IMR-90 (cell line): ENCODE data around the gene RERE. TPM values are rescaled to one million over a fixed set of nuclear protein-coding genes. Genes with fewer than 3 reads are reported as not detected.

ENCODE experiments used
- ATAC-seq: fragments of 200-7000 bp; cut with Tn5 transposase; 2 replicates; pipeline ENCODE4 v1.9.1; 2020; ENCODE audit warnings: low read depth, mild to moderate bottlenecking, moderate library complexity
- BruUV-seq: library from RNA; stranded (reverse); fragments of 400-500 nt; replicated peaks from 2 replicates; lab custom pipeline; 2021; lab: Mats Ljungman, UMichigan
- CTCF ChIA-PET: fragments of 300-600 bp; formaldehyde crosslinking; extraction: SDS; loops from one replicate; lab custom pipeline; 2021; ENCODE audit warnings: antibody characterized with exemption; lab: Yijun Ruan, JAX
- POLR2A ChIA-PET: fragments of 300-600 bp; sonication (Branson Sonifier 250); formaldehyde crosslinking; loops from one replicate; lab custom pipeline; 2022; ENCODE audit warnings: antibody characterized with exemption; ENCODE audit not compliant: unreplicated experiment; lab: Charles Lee
- DNase-seq: peaks from one replicate; pipeline ENCODE4 v3.0.0; 2013
- H2AFZ ChIP-seq: replicated peaks from 2 replicates; pipeline ENCODE3; 2013; ENCODE audit warnings: low read length, mild to moderate bottlenecking; ENCODE audit not compliant: poor library complexity
- H2AK5ac ChIP-seq: 2 replicates; pipeline ENCODE4 v1.6.1; 2013; ENCODE audit warnings: low read depth, low read length, inconsistent platforms
- H2AK9ac ChIP-seq: replicated peaks from 2 replicates; pipeline ENCODE3; 2013; ENCODE audit warnings: mild to moderate bottlenecking, low read depth, low read length, moderate library complexity; ENCODE audit not compliant: poor library complexity
- H2BK120ac ChIP-seq: 2 replicates; pipeline ENCODE4 v1.6.1; 2013; ENCODE audit warnings: low read depth, low read length, inconsistent platforms
- H2BK15ac ChIP-seq: 3 replicates; pipeline ENCODE4 v1.6.1; 2013; ENCODE audit warnings: low read depth, low read length, inconsistent platforms
- H2BK20ac ChIP-seq: 2 replicates; pipeline ENCODE4 v1.6.1; 2013; ENCODE audit warnings: low read depth, mild to moderate bottlenecking, inconsistent platforms, low read length, moderate library complexity
- H2BK5ac ChIP-seq: 2 replicates; pipeline ENCODE4 v1.6.1; 2013; ENCODE audit warnings: mild to moderate bottlenecking, low read depth, low read length, inconsistent platforms; ENCODE audit not compliant: poor library complexity, severe bottlenecking
- H3K14ac ChIP-seq: replicated peaks from 2 replicates; pipeline ENCODE4 v1.6.1; 2013; ENCODE audit warnings: low read depth, low read length, inconsistent platforms
- H3K18ac ChIP-seq: 2 replicates; pipeline ENCODE4 v1.6.1; 2013; ENCODE audit warnings: low read depth, low read length, control low read depth
- H3K23ac ChIP-seq: 2 replicates; pipeline ENCODE4 v1.6.1; 2013; ENCODE audit warnings: low read depth, low read length, inconsistent platforms
- H3K27ac ChIP-seq: 2 replicates; pipeline ENCODE4 v1.5.1; 2013; ENCODE audit warnings: mild to moderate bottlenecking, control low read depth, low read length; ENCODE audit not compliant: insufficient read depth
- H3K27me3 ChIP-seq: 2 replicates; pipeline ENCODE4 v1.6.1; 2013; ENCODE audit warnings: low read length; ENCODE audit not compliant: control insufficient read depth, insufficient read depth
- H3K36me3 ChIP-seq: 2 replicates; pipeline ENCODE4 v1.6.1; 2013; ENCODE audit warnings: low read length, mixed read lengths; ENCODE audit not compliant: control insufficient read depth, insufficient read depth
- H3K4ac ChIP-seq: 2 replicates; pipeline ENCODE4 v1.6.1; 2013; ENCODE audit warnings: low read depth, low read length, inconsistent platforms
- H3K4me1 ChIP-seq: 2 replicates; pipeline ENCODE4 v1.6.1; 2013; ENCODE audit warnings: low read length, mixed read lengths; ENCODE audit not compliant: control insufficient read depth, insufficient read depth
- H3K4me2 ChIP-seq: 2 replicates; pipeline ENCODE4 v1.6.1; 2013; ENCODE audit warnings: low read depth, mild to moderate bottlenecking, control low read depth, low read length, moderate library complexity
- H3K4me3 ChIP-seq: 2 replicates; pipeline ENCODE4 v1.5.1; 2013; ENCODE audit warnings: low read depth, mild to moderate bottlenecking, control low read depth, low read length, moderate library complexity; ENCODE audit not compliant: insufficient read depth
- H3K56ac ChIP-seq: 2 replicates; pipeline ENCODE4 v1.6.1; 2013; ENCODE audit warnings: low read length, inconsistent platforms; ENCODE audit not compliant: insufficient read depth; ENCODE audit errors: extremely low read depth
- H3K79me1 ChIP-seq, 2 experiments: 2 replicates each; pipeline ENCODE4 v1.6.1; 2013; ENCODE audit warnings: low read length in 2 of 2, inconsistent platforms in 1 of 2, low read depth in 1 of 2
- H3K9ac ChIP-seq: 2 replicates; pipeline ENCODE4 v1.6.1; 2013; ENCODE audit warnings: low read depth, low read length, control low read depth
- H3K9me1 ChIP-seq: 2 replicates; pipeline ENCODE4 v1.6.1; 2013; ENCODE audit warnings: low read length, inconsistent platforms; ENCODE audit not compliant: insufficient read depth
- H3K9me3 ChIP-seq: 2 replicates; pipeline ENCODE4 v1.6.1; 2013; ENCODE audit warnings: low read length; ENCODE audit not compliant: control insufficient read depth, insufficient read depth
- H4K20me1 ChIP-seq: 2 replicates; pipeline ENCODE4 v1.6.1; 2013; ENCODE audit warnings: low read length, inconsistent platforms; ENCODE audit not compliant: insufficient read depth
- H4K5ac ChIP-seq: 2 replicates; pipeline ENCODE4 v1.6.1; 2013; ENCODE audit warnings: mild to moderate bottlenecking, low read depth, low read length, control low read depth
- H4K8ac ChIP-seq, 2 experiments: 2 replicates each; pipeline ENCODE4 v1.6.1; 2013; ENCODE audit warnings: low read depth in 2 of 2, low read length in 2 of 2, control low read depth in 1 of 2, inconsistent platforms in 1 of 2
- H4K91ac ChIP-seq: 2 replicates; pipeline ENCODE4 v1.6.1; 2013; ENCODE audit warnings: low read depth, low read length, inconsistent platforms; ENCODE audit not compliant: insufficient read depth
- BHLHE40 ChIP-seq: fragments of 150-350 bp; IDR thresholded peaks from 2 replicates; pipeline ENCODE4 v1.6.1; 2016; ENCODE audit warnings: mild to moderate bottlenecking, low read depth, low read length
- CEBPB ChIP-seq: IDR thresholded peaks from 2 replicates; pipeline ENCODE4 v1.6.1; 2012; ENCODE audit warnings: low read depth, low read length, improper control_type of control experiment
- CHD1 ChIP-seq: IDR thresholded peaks from 2 replicates; pipeline ENCODE4 v1.6.1; 2012; ENCODE audit warnings: low read depth, low read length, improper control_type of control experiment
- FOS ChIP-seq: fragments of 150-350 bp; IDR thresholded peaks from 2 replicates; pipeline ENCODE4 v1.6.1; 2016; ENCODE audit warnings: low read depth, low read length
- MAFK ChIP-seq: IDR thresholded peaks from 2 replicates; pipeline ENCODE4 v1.6.1; 2012; ENCODE audit warnings: low read depth, low read length, improper control_type of control experiment
- MAZ ChIP-seq: IDR thresholded peaks from 2 replicates; pipeline ENCODE4 v1.6.1; 2012; ENCODE audit warnings: low read depth, mild to moderate bottlenecking, low read length, improper control_type of control experiment, moderate library complexity, borderline replicate concordance
- MXI1 ChIP-seq: IDR thresholded peaks from 2 replicates; pipeline ENCODE4 v1.6.1; 2012; ENCODE audit warnings: low read depth, mild to moderate bottlenecking, low read length, moderate library complexity, borderline replicate concordance
- NFE2L2 ChIP-seq: fragments of 150-350 bp; IDR thresholded peaks from 2 replicates; pipeline ENCODE4 v1.6.1; 2016; ENCODE audit warnings: low read depth, mild to moderate bottlenecking, low read length
- POLR2A ChIP-seq: IDR thresholded peaks from 2 replicates; pipeline ENCODE4 v1.6.1; 2012; ENCODE audit warnings: mild to moderate bottlenecking, low read depth, low read length
- RAD21 ChIP-seq: IDR thresholded peaks from 2 replicates; pipeline ENCODE4 v1.6.1; 2012; ENCODE audit warnings: low read length, improper control_type of control experiment
- RCOR1 ChIP-seq: IDR thresholded peaks from 2 replicates; pipeline ENCODE4 v1.6.1; 2012; ENCODE audit warnings: mild to moderate bottlenecking, low read length, improper control_type of control experiment; ENCODE audit not compliant: insufficient replicate concordance
- RFX5 ChIP-seq: IDR thresholded peaks from 2 replicates; pipeline ENCODE4 v1.8.0; 2012; ENCODE audit warnings: low read depth, mild to moderate bottlenecking, low read length, moderate library complexity
- SMC3 ChIP-seq: fragments of 150-350 bp; IDR thresholded peaks from 2 replicates; pipeline ENCODE4 v1.6.1; 2016; ENCODE audit warnings: low read depth, mild to moderate bottlenecking, antibody characterized with exemption, low read length, moderate library complexity
- WGBS, 2 experiments: methylation state at CpG; one replicate each; pipeline versions ENCODE4 v1.1.5 to v1.1.7; 2013; ENCODE audit warnings: missing lambda C conversion rate in 2 of 2; ENCODE audit not compliant: insufficient read length in 1 of 2; ENCODE audit errors: extremely low coverage in 2 of 2; 5-methylcytosine and 5-hydroxymethylcytosine counted together
- dilution Hi-C: fragments of 300-500 bp; cut with HindIII; formaldehyde crosslinking; loops from one replicate; pipeline ENCODE4 v1.14.3; 2018; ENCODE audit warnings: low sequenced_read_pairs; ENCODE audit not compliant: unreplicated experiment
- in situ Hi-C: fragments of 300-500 bp; cut with MboI; formaldehyde crosslinking; loops from 3 replicates; pipeline ENCODE4 v1.14.3; 2019; ENCODE audit warnings: low sequenced_read_pairs, inconsistent platforms, mixed read lengths
- intact Hi-C: fragments of 100-400 bp; cut with micrococcal nuclease; formaldehyde crosslinking; loops from 2 replicates; pipeline ENCODE4 v1.10.0; 2022
- polyA plus RNA-seq, 3 experiments: library from polyadenylated mRNA; depleted of rRNA; stranded (reverse); fragments of >200 nt; gene quantifications; 2 replicates each; pipeline ENCODE4 v1.2.3, GENCODE V29; 2012; ENCODE audit warnings: low replicate concordance in 1 of 3
- total RNA-seq: library from RNA; depleted of rRNA; stranded (reverse); fragments of >200 nt; gene quantifications from 2 replicates; pipeline ENCODE4 v1.2.3, GENCODE V29; 2012
- TF ChIP-seq, protein P1 (sequence below): fragments of 150-350 bp; IDR thresholded peaks from 2 replicates; pipeline ENCODE4 v1.6.1; 2016; ENCODE audit warnings: low read depth, mild to moderate bottlenecking, low read length, moderate library complexity, borderline replicate concordance
- TF ChIP-seq, protein P2 (sequence below): conservative IDR thresholded peaks from 2 replicates; pipeline ENCODE4 v1.5.1; 2012; ENCODE audit warnings: mild to moderate bottlenecking, low read depth, low read length, improper control_type of control experiment
- TF ChIP-seq, protein P3 (sequence below): fragments of 150-350 bp; IDR thresholded peaks from 2 replicates; pipeline ENCODE4 v1.6.1; 2017; ENCODE audit warnings: mild to moderate bottlenecking, antibody characterized with exemption, low read length, low read depth

Gene RERE
- total and polyA plus RNA-seq, 2 of the 4 experiments (the other 2 are of a cell fraction): 11.5 to 25.1 TPM

DNA sequence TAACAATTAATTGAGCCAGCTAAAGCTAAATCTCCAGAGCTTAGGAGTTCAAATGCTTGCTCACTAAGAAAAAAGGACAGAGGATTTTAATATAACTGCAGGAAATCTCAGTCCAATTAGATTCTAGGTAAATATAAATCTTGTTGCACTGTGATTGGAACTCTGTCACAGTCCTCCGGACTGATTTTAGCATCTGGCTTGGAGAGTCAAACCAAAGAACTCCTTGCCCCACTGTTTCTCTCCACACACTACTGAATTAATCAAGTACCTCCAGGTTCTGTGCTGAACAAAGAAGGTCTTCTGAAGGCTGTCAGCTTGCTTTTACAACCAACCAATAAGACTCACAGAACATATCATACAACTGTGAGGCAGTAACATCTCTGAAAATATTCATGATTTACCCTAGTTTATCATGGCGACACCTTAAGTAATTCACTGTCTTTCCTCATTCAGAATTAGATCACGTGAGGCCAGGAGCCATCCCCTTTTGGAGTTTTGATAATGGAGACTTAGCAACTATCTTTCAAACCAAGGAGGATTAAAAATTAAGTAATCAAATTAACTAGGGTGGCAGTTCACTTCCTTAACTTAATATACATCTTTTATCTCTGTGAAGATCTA lies 176.0 kb downstream of the RERE start:
- no peak overlapping the region for H2AFZ ChIP-seq
- H3K4me2 ChIP-seq: no peak overlapping the region
- no peak overlapping the region for H3K56ac ChIP-seq
- no peak overlapping the region for H4K5ac ChIP-seq
- no peak overlapping the region for H3K9ac ChIP-seq
- in situ Hi-C loops: no loop called here
- H3K27me3 ChIP-seq: no peaks in the 10 kb centered on the region
- TF ChIP-seq POLR2A: no peak
- no peak for TF ChIP-seq MAZ
- TF ChIP-seq RAD21: no peak
- no peak for TF ChIP-seq BHLHE40
- TF ChIP-seq, protein P1, sequence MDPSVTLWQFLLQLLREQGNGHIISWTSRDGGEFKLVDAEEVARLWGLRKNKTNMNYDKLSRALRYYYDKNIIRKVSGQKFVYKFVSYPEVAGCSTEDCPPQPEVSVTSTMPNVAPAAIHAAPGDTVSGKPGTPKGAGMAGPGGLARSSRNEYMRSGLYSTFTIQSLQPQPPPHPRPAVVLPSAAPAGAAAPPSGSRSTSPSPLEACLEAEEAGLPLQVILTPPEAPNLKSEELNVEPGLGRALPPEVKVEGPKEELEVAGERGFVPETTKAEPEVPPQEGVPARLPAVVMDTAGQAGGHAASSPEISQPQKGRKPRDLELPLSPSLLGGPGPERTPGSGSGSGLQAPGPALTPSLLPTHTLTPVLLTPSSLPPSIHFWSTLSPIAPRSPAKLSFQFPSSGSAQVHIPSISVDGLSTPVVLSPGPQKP: no peak
- no peak for TF ChIP-seq RCOR1
- TF ChIP-seq SMC3: no peak
- no peak for TF ChIP-seq NFE2L2
- no peak for TF ChIP-seq FOS
- no peak for TF ChIP-seq MXI1
- TF ChIP-seq CHD1: no peak
- TF ChIP-seq RFX5: no peak
- TF ChIP-seq MAFK: no peak
- TF ChIP-seq, protein P2, sequence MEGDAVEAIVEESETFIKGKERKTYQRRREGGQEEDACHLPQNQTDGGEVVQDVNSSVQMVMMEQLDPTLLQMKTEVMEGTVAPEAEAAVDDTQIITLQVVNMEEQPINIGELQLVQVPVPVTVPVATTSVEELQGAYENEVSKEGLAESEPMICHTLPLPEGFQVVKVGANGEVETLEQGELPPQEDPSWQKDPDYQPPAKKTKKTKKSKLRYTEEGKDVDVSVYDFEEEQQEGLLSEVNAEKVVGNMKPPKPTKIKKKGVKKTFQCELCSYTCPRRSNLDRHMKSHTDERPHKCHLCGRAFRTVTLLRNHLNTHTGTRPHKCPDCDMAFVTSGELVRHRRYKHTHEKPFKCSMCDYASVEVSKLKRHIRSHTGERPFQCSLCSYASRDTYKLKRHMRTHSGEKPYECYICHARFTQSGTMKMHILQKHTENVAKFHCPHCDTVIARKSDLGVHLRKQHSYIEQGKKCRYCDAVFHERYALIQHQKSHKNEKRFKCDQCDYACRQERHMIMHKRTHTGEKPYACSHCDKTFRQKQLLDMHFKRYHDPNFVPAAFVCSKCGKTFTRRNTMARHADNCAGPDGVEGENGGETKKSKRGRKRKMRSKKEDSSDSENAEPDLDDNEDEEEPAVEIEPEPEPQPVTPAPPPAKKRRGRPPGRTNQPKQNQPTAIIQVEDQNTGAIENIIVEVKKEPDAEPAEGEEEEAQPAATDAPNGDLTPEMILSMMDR: no peak
- TF ChIP-seq, protein P3, sequence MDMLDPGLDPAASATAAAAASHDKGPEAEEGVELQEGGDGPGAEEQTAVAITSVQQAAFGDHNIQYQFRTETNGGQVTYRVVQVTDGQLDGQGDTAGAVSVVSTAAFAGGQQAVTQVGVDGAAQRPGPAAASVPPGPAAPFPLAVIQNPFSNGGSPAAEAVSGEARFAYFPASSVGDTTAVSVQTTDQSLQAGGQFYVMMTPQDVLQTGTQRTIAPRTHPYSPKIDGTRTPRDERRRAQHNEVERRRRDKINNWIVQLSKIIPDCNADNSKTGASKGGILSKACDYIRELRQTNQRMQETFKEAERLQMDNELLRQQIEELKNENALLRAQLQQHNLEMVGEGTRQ: no peak
- TF ChIP-seq CEBPB: no peak
- H3K14ac ChIP-seq: no peak overlapping the region
- dilution Hi-C loops: no loop called here
- no peak overlapping the region for H2BK20ac ChIP-seq
- H2AK5ac ChIP-seq: no peak overlapping the region
- no peak overlapping the region for H3K4me3 ChIP-seq
- no TSS peak for BruUV-seq
- H3K27ac ChIP-seq: no peak overlapping the region
- no peak overlapping the region for H3K4ac ChIP-seq
- intact Hi-C loops: no loop called here
- no peak overlapping the region for H2BK120ac ChIP-seq
- H4K20me1 ChIP-seq: peaks cover 52% of the 10 kb centered on the region
- no peak overlapping the region for H3K23ac ChIP-seq
- H3K9me1 ChIP-seq: peaks cover 11% of the 10 kb centered on the region; the same call in 1 of the 2 replicates
- no peaks in the 10 kb centered on the region for H3K9me3 ChIP-seq
- no peak overlapping the region for H3K18ac ChIP-seq
- no peak for ATAC-seq
- no peak overlapping the region for H4K8ac ChIP-seq
- no peak overlapping the region for H2BK15ac ChIP-seq
- POLR2A ChIA-PET: no interaction called here
- H2BK5ac ChIP-seq: no peak overlapping the region
- peaks cover 48 to 58% of the 10 kb centered on the region in 2 experiments for H3K79me1 ChIP-seq
- H3K4me1 ChIP-seq: peaks cover 6% of the 10 kb centered on the region
- H2AK9ac ChIP-seq: no peak overlapping the region
- CTCF ChIA-PET: no interaction called here
- no peak for DNase-seq
- WGBS, 2 experiments: no CpG with 5 or more reads among the region's 3 CpGs
- no peak overlapping the region for H4K91ac ChIP-seq
- peaks cover 4% of the 10 kb centered on the region for H3K36me3 ChIP-seq
